Measurements from ENCODE around the gene INPP5A.

- TF ChIP-seq CTCF (conservative IDR thresholded peaks at IDR 0.05; ENCODE audit: low read length) (no peak), EZH2phosphoT487 (IDR thresholded peaks at IDR 0.05; ENCODE audit: borderline replicate concordance) (no peak)
Measured at GRCh38 chr10:132584081-132584480, 46.5 kb downstream of the INPP5A start.

All from Loucy (cell line).